IMR-90 (cell line): Measurements from ENCODE around the gene CRIP1.

Experiments
- CTCF ChIP-seq: conservative IDR thresholded peaks from 2 replicates; pipeline ENCODE4 v1.5.1; 2012; ENCODE audit warnings: mild to moderate bottlenecking, low read depth, low read length, improper control_type of control experiment
- FOS ChIP-seq: fragments of 150-350 bp; IDR thresholded peaks from 2 replicates; pipeline ENCODE4 v1.6.1; 2016; ENCODE audit warnings: low read depth, low read length
- POLR2A ChIP-seq: IDR thresholded peaks from 2 replicates; pipeline ENCODE4 v1.6.1; 2012; ENCODE audit warnings: mild to moderate bottlenecking, low read depth, low read length
- SMC3 ChIP-seq: fragments of 150-350 bp; IDR thresholded peaks from 2 replicates; pipeline ENCODE4 v1.6.1; 2016; ENCODE audit warnings: low read depth, mild to moderate bottlenecking, antibody characterized with exemption, low read length, moderate library complexity

GRCh38 chr14:105475269-105476096, 11.2 kb upstream of the CRIP1 start:
- TF ChIP-seq CTCF (no peak), POLR2A (no peak), SMC3 (no peak), FOS (no peak)
